ENCODE measurements around the gene TCEA2.

Gene TCEA2

DNA sequence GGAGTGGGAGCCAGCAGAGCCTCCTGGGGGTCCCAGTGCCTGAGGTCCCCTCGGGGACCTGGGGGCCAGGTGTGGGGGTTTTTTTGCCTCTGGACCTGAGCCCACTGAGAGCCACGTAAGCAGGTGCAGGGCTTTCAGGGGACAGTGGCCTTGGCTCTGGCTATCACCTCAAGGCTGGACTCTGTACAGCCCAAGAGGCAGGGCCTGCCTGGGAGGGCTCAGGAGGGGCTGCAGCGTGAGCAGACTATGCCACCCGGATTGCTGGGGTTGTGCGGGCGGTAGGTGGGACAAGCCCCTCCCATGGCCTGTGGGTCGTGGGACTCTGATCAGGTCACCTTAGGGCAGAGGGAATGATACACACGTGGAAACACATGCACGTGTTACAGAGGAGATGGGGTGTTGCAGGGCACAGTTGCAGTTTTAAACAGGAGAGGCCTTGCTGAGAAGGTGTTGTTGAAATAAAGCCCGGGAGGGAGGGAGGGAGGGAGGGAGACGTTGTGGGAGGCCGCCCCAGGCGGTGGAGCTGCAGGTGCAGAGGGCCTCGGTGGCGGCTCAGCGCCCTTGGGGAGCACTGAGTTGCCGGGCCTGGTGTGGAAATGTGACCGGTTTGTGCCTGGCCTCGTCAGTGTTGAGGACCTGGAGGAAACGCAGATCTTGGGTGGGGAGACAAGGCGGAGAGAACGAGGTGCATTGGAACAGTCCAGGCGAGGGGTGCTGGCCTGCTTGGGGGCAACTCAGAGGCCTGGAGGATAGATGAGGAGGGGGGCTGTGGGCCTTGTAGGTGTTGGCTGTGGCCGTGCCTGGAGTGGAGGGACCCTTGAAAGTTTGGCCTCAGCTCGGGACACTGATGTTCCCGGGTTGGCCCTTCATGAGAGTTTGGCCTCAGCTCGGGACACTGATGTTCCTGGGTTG lies 2.3 kb downstream of the TCEA2 start:
- no peak for DNase-seq (ENCODE audit: low read depth in 2 of 2)

DNA sequence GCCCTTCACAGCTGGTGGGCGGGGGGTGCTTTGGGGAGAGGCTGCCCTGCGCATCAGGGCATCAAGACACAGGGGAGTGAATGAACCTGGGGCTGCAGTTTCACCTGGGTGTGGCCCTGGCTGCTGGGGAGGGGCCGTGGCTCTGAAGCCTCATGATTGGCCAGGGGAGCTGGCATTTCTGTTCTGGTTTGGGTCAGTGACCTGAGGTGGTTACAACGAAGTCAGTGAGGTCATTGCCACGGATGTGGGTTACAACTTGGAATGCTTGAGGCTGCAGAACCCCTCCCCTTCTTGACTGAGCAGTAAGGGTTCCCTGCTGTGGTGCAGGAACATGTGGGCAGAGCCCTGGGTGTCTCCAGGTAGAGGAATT lies 3.0 kb downstream of the TCEA2 start:
- peak in 1 of 2 donors; percentile 16 for DNase-seq (ENCODE audit: low read depth in 2 of 2)

DNA sequence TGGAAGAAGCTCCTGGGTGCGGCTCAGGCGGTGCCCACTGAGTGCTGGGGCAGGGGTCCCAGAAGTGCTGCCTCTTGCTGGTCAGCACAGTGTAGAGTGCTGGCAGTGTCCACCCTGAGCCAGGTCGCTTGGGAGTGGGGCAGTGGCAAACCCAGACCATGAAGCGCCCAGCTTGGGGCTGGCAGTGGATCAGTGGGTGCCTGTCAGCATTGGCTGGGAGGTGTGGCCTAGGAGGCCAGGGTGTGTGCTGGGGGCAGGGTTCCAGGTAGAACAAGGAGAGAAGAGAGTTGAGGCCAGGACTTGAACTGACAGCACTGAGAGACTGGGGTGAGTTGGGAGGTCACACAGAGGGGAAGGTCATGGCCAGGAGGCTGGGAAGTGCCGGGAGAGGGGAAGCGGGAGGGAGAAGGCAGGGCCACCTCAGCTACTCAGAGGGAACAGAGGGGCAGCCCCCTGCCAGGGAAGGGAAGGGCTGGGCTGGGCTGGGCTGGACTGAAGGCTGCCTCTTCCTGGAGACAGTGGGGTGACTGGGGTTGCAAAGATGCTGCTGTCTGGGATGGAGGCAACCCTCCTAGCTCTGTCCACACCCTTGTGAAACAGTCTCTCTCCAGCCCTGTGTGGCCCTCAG lies 4.1 kb downstream of the TCEA2 start:
- DNase-seq (ENCODE audit: low read depth in 2 of 2): no peak

DNA sequence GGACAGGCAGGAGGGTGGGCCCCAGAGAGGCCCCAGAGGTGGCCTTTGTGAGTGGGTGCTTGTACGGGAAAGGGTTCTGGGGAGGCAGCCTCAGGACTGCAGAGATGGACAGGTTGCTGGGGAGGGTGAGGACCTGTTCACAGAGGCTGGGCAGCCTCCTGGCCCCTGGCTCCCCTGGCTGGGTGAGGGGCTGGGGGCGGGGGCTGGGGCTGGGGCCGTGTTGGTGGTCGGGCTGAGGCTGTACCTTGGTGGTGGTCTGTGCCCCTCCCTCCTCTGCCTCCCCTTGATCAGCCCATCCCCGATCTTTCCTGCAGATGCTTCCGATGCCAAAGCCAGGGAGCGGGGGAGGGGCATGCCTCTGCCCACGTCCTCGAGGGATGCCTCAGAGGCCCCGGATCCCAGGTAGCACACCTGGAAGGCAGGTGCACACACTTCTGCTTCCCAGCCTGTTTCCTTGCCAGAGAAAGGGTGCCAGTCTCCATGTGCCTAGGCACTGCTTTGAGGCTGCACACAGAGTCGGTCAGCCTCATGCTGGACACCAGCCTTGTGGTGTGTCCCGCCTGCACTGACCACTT lies 4.8 kb downstream of the TCEA2 start:
- DNase-seq (ENCODE audit: low read depth in 2 of 2): no peak

DNA sequence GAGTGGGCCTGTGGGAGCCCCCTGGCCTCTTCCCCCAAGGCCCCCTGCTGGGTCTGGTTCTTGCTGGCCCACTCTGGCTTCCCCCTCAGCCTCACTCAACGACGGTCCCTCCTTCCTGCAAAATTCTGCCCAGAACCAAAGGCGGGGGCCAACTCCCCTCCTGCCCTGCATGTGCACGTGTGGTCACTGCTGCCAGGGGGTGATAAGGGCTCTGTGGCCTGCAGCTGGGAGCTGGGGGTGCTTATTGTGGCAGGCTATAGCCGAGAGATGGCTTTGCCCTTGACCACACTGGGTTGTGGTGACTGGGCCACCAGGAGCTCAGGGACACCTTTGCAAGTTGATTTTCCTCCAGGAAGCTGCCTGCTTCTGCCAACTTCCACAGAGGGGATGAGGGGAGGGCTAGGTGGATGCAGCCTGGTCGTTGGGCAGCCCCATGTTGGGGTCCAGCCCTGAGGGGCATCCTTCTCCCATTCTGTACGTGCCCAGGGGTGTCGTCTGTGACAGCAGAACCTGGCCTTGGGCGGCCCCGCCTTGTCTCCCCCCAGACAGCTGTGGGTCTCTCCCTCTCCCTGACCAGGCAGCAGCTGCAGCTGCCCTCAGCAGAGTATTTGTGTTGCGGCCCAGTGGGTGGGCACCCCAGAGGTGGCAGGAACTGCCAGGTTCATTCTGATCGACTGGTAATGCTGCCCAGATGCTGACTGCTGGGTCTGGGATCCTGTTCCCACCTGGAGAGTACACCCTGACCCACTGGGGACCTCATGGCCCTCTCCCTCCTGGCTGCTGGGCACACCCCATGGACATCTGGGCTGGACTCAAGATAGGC lies 5.6 kb downstream of the TCEA2 start:
- DNase-seq (ENCODE audit: low read depth in 2 of 2): no peak

GRCh38 chr20:64069209-64069613 lies 6.2 kb downstream of the TCEA2 start:
- DNase-seq (ENCODE audit: low read depth in 2 of 2): no peak

- no peak for DNase-seq (ENCODE audit: low read depth in 2 of 2)
Measured at GRCh38 chr20:64069614-64070243, 6.7 kb downstream of the TCEA2 start.

DNA sequence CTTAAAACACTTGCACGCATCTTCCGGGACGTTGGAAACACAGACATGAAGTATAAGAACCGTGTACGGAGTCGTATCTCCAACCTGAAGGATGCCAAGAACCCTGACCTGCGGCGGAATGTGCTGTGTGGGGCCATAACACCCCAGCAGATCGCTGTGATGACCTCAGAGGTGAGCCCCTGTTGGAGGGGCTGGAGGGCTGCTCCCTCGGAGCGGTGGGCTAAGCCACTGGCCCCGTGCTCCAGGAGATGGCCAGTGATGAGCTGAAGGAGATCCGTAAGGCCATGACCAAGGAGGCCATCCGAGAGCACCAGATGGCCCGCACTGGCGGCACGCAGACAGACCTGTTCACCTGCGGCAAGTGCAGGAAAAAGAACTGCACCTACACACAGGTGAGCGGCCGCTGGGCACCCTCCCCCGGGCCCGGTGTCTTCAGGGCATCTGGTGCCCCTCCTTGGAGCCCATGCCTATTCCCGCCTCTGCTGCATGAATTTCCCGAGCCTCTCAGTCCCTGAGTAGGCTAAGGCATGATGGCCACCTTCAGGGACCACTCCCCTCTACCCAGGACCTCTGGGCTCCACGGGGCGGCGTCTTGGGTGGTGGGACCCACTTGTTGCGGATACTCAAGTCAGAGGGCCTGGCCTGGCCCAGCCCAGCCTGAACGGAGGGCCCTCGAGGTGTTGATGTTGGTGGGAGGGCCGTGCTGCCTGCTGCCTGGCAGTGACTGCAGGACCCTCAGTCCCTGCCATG lies 7.4 kb downstream of the TCEA2 start:
- DNase-seq (ENCODE audit: low read depth in 2 of 2): no peak

- DNase-seq (ENCODE audit: low read depth in 2 of 2): no peak
Measured at GRCh38 chr20:64071341-64072332, 8.6 kb downstream of the TCEA2 start.

GRCh38 chr20:64072498-64073063 lies 9.6 kb downstream of the TCEA2 start:
- DNase-seq (ENCODE audit: low read depth in 2 of 2): no peak

DNA sequence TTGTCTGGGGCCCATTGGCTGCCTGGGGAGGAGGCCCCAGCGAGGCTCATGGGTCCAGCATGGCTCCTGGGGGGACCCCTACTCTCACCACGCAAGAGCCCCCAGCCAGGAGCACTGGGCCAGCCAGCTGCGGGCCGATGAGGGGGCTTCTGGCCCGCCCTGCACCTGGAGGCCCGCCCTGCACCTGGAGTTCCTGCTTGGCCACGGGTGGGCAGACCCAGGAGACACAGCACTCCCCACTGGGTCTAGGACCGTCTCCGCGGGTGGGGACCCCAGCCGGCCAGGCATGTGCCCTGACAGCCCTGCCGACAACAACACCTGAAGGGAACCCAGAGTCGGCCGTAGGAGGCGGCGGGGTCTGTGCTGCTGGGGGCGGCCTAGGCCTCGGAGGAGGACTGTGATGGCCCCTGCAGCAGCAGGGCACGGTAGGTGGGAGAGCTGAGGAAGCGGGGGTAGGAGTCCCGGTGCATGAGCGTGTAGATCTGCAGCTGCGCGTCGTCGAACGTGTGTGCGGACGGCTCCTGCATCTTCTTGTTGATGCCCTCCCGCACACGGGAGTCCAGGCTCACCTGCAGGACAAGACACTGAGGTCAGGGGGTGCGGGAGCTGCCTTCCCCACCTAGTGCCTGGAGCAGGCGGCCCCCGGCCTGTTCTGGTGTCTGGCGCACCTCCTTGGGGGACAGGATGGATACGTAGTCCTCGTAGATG lies 10.6 kb downstream of the TCEA2 start:
- DNase-seq (ENCODE audit: low read depth in 2 of 2): no peak

GRCh38 chr20:64074184-64074789 lies 11.3 kb downstream of the TCEA2 start:
- no peak for DNase-seq (ENCODE audit: low read depth in 2 of 2)

- no peak for DNase-seq (ENCODE audit: low read depth in 2 of 2)
Measured at GRCh38 chr20:64074963-64075362, 12.0 kb downstream of the TCEA2 start.

- DNase-seq (ENCODE audit: low read depth in 2 of 2): no peak
Measured at GRCh38 chr20:64075556-64075955, 12.6 kb downstream of the TCEA2 start.

DNA sequence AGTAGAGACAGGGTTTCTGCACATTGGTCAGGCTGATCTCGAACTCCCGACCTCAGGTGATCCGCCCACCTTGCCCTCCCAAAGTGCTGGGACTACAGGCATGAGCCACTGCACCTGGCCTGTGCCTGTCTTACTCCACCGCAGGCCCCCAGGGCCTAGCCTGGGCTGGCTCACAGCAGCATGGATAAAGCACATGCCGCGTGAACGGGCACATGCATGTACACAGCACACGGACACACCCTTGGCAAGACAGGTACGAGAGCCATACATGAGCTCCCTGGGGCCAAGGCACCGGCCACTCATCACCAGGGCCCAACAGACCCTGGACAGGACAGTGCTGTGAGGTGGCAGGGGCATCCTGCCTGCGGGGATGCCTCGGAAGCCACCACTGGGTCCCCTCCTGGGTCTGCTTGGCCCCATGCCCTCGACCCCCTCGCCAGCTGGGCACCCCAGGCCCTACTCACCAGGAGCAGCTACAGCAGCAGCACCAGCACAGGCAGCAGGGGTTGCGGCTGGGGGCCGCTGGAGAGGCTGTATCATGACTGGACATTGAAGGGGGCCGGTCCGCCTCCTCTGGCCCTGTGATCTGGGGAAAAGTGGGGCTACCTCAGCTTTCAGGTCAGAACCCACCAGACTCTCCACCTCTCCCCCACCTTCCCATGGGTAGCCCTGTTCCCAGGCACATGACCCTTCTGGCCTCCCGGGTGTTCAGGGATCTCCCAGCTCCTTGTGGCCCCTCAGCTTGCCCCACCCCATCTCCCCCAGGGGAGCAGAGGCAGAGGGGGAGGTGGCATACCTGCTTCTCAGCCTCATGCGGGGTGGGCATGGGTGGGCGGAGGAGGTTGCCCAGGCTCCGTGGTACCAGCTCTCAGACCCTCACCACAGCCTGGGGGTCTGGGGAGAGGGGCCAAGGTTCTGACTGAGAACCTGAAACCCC lies 13.3 kb downstream of the TCEA2 start:
- DNase-seq (ENCODE audit: low read depth in 2 of 2): no peak

GRCh38 chr20:64077094-64077493 lies 14.1 kb downstream of the TCEA2 start:
- DNase-seq (ENCODE audit: low read depth in 2 of 2): no peak

DNA sequence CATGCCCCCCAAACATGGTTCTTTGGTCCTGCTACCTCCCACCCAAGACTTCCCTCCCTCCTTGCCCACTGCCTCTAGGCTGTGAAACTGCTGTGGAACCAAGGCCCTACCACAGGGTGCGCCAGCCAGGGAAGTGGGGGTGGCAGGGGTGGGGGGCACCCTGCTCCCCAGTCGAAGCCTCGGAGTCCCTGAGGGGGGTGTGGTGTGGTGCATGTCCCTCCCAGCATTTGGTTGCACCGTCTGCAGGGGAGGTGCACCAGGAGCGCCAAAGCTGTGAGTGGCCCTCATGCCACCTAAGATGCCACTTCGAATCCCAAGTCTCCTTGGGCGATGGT lies 14.5 kb downstream of the TCEA2 start:
- DNase-seq (ENCODE audit: low read depth in 2 of 2): no peak
